ENCODE results near the gene LDLRAD4.
"Not testable (repeated sequence)": the region's sequence is repeated elsewhere in the genome, so short reads cannot be mapped to it uniquely, and the experiment has no call there.

DNA sequence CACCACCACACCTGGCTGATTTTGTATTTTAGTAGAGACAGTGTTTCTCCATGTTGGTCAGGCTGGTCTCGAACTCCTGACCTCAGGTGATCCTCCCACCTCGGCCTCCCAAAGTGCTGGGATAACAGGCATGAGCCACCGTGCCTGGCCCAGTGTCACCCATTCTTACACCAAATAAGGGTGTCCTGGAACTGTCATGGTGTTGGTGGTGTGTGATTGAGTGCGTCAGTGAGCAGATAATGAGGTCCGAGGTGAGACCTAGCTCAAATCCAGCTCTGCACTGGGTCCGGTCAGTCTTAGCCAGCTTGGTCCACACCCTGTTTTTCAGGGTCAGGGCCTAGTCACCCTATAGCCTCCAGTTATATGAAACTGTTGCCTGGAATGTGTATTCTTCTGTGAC lies 270.7 kb downstream of the LDLRAD4 start:
- not testable (repeated sequence) for TF ChIP-seq ARNTL (CRISPR knock-in tag; IDR thresholded peaks at IDR 0.05; ENCODE audit: borderline replicate concordance, low read depth); ISL1 (CRISPR knock-in tag; IDR thresholded peaks at IDR 0.05); GLIS3 (CRISPR knock-in tag; IDR thresholded peaks at IDR 0.05)
- TF ChIP-seq, protein P1, sequence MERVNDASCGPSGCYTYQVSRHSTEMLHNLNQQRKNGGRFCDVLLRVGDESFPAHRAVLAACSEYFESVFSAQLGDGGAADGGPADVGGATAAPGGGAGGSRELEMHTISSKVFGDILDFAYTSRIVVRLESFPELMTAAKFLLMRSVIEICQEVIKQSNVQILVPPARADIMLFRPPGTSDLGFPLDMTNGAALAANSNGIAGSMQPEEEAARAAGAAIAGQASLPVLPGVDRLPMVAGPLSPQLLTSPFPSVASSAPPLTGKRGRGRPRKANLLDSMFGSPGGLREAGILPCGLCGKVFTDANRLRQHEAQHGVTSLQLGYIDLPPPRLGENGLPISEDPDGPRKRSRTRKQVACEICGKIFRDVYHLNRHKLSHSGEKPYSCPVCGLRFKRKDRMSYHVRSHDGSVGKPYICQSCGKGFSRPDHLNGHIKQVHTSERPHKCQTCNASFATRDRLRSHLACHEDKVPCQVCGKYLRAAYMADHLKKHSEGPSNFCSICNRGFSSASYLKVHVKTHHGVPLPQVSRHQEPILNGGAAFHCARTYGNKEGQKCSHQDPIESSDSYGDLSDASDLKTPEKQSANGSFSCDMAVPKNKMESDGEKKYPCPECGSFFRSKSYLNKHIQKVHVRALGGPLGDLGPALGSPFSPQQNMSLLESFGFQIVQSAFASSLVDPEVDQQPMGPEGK (CRISPR knock-in tag; IDR thresholded peaks at IDR 0.05; ENCODE audit: borderline replicate concordance), result not testable (repeated sequence)
- TF ChIP-seq, protein P2, sequence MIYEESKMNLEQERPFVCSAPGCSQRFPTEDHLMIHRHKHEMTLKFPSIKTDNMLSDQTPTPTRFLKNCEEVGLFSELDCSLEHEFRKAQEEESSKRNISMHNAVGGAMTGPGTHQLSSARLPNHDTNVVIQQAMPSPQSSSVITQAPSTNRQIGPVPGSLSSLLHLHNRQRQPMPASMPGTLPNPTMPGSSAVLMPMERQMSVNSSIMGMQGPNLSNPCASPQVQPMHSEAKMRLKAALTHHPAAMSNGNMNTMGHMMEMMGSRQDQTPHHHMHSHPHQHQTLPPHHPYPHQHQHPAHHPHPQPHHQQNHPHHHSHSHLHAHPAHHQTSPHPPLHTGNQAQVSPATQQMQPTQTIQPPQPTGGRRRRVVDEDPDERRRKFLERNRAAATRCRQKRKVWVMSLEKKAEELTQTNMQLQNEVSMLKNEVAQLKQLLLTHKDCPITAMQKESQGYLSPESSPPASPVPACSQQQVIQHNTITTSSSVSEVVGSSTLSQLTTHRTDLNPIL (CRISPR knock-in tag; IDR thresholded peaks at IDR 0.05; ENCODE audit: low read depth), result not testable (repeated sequence)

Data from SK-N-SH treated with all-trans-retinoic acid at 6 μM for 48 hours (cell line).